Mucosa of stomach (tissue), 1 donor: ENCODE results near the gene ZNF845.
A peak's percentile ranks its signal among the peaks of the same experiment; 100 is the strongest.
"Not testable (repeated sequence)": the region's sequence is repeated elsewhere in the genome, so short reads cannot be mapped to it uniquely, and the experiment has no call there.

Source experiments
- H3K27me3 ChIP-seq: one replicate; pipeline ENCODE4 v1.7.0; 2013; ENCODE audit warnings: mild to moderate bottlenecking, low read length; ENCODE audit not compliant: control insufficient read depth, insufficient read depth
- H3K36me3 ChIP-seq: one replicate; pipeline ENCODE4 v1.7.0; 2013; ENCODE audit warnings: low read length; ENCODE audit not compliant: control insufficient read depth, insufficient read depth
- H3K4me1 ChIP-seq: one replicate; pipeline ENCODE4 v1.7.0; 2013; ENCODE audit warnings: mild to moderate bottlenecking, low read length; ENCODE audit not compliant: control insufficient read depth, insufficient read depth
- H3K4me3 ChIP-seq: one replicate; pipeline ENCODE4 v1.7.0; 2013; ENCODE audit warnings: low read length
- H3K9ac ChIP-seq: one replicate; pipeline ENCODE4 v1.7.0; 2013; ENCODE audit warnings: mild to moderate bottlenecking, low read length, moderate library complexity
- H3K9me3 ChIP-seq: one replicate; pipeline ENCODE4 v1.7.0; 2013; ENCODE audit warnings: mild to moderate bottlenecking, low read length, moderate library complexity; ENCODE audit not compliant: control insufficient read depth
- donor health status: Pancreatic carcinoma.

The ZNF845 gene

GRCh38 chr19:53389978-53390377 lies 56.4 kb downstream of the ZNF845 start:
- Histone ChIP-seq H3K4me3 (no peak overlapping the region), H3K9ac (no peak overlapping the region), H3K9me3 (no peaks in the 10 kb centered on the region), H3K4me1 (peaks cover 5% of the 10 kb centered on the region), H3K36me3 (no peaks in the 10 kb centered on the region), H3K27me3 (no peaks in the 10 kb centered on the region)

GRCh38 chr19:53394522-53394973 lies 61.0 kb downstream of the ZNF845 start:
- no peaks in the 10 kb centered on the region for H3K36me3 ChIP-seq

GRCh38 chr19:53394974-53395839 lies 61.7 kb downstream of the ZNF845 start, which contains the start of gene ZNF765:
ZNF765 (plus strand) TSS chr19:53395149; CDS start chr19:53398016, 2,867 bp downstream.
- H3K27me3 ChIP-seq, result no peaks in the 10 kb centered on the region
- peak within 1 kb of the TSS; percentile 89 for H3K4me3 ChIP-seq
- peaks cover 15% of the 10 kb centered on the region for H3K4me1 ChIP-seq
- H3K9ac ChIP-seq, result peak within 1 kb of the TSS; percentile 86
- no peaks in the 10 kb centered on the region for H3K36me3 ChIP-seq
- H3K9me3 ChIP-seq, result no peaks in the 10 kb centered on the region

More at GRCh38 chr19:53394522-53394973, 61.0 kb downstream of the ZNF845 start:
- H3K4me1 ChIP-seq, result peaks cover 15% of the 10 kb centered on the region
- no peaks in the 10 kb centered on the region for H3K27me3 ChIP-seq
- peak overlapping the region; percentile 89 for H3K4me3 ChIP-seq
- peak overlapping the region; percentile 58 for H3K9ac ChIP-seq
- no peaks in the 10 kb centered on the region for H3K9me3 ChIP-seq

GRCh38 chr19:53395840-53396524 lies 62.4 kb downstream of the ZNF845 start:
- H3K9ac ChIP-seq, result peak overlapping the region; percentile 86
- not testable (repeated sequence) for H3K9me3 ChIP-seq, H3K27me3 ChIP-seq, H3K36me3 ChIP-seq
- H3K4me3 ChIP-seq, result peak overlapping the region; percentile 89
- H3K4me1 ChIP-seq, result peaks cover 15% of the 10 kb centered on the region

DNA sequence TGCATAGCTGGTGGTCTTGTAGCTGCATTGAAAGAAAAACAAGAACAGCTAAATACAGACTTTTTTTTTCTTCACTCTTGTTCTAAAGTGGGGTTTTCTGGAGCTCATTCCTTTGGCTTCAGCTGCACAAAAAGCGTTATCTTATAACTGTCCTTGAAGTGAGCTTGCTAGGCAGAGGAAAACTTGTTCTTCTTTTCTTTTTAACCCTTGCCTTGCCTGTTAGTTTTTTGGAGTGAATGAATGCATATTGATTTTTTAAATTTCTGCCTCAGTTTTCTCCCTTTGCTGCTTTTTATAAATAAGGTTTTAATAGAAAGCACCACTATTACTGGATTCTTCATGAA lies 62.9 kb downstream of the ZNF845 start:
- Histone ChIP-seq H3K36me3 (no peaks in the 10 kb centered on the region), H3K4me3 (no peak overlapping the region), H3K9ac (no peak overlapping the region), H3K9me3 (no peaks in the 10 kb centered on the region), H3K4me1 (peaks cover 15% of the 10 kb centered on the region), H3K27me3 (no peaks in the 10 kb centered on the region)

- peaks cover 15% of the 10 kb centered on the region for H3K4me1 ChIP-seq
- H3K9ac ChIP-seq, H3K9me3 ChIP-seq, H3K4me3 ChIP-seq, H3K36me3 ChIP-seq, H3K27me3 ChIP-seq: not testable (repeated sequence)
Observed at GRCh38 chr19:53397918-53398317, 64.4 kb downstream of the ZNF845 start.
